ENCODE measurements around the gene ERVK3-1. TPM values are rescaled to one million over a fixed set of nuclear protein-coding genes. Genes with fewer than 3 reads are reported as not detected.

ERVK3-1 gene
- total RNA-seq, 6 experiments from 2014 or later = 12.4 to 44.7 (median 15.8) TPM

GRCh38 chr19:58355908-58356765, 51.0 kb downstream of the ERVK3-1 start:
- no peak for TF ChIP-seq POLR2A (IDR thresholded peaks at IDR 0.05)
- TF ChIP-seq, protein P1, sequence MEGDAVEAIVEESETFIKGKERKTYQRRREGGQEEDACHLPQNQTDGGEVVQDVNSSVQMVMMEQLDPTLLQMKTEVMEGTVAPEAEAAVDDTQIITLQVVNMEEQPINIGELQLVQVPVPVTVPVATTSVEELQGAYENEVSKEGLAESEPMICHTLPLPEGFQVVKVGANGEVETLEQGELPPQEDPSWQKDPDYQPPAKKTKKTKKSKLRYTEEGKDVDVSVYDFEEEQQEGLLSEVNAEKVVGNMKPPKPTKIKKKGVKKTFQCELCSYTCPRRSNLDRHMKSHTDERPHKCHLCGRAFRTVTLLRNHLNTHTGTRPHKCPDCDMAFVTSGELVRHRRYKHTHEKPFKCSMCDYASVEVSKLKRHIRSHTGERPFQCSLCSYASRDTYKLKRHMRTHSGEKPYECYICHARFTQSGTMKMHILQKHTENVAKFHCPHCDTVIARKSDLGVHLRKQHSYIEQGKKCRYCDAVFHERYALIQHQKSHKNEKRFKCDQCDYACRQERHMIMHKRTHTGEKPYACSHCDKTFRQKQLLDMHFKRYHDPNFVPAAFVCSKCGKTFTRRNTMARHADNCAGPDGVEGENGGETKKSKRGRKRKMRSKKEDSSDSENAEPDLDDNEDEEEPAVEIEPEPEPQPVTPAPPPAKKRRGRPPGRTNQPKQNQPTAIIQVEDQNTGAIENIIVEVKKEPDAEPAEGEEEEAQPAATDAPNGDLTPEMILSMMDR (IDR thresholded peaks at IDR 0.05) = no peak
- Histone ChIP-seq H3K9me3 (no peaks in the 10 kb centered on the region), H3K36me3 (no peaks in the 10 kb centered on the region), H3K27ac (no peak overlapping the region), H3K27me3 (no peaks in the 10 kb centered on the region), H3K4me3 (peak overlapping the region; percentile 6 to 31 (median 29)), H3K4me1 (peaks cover 0 to 28% (median 14%) of the 10 kb centered on the region in 4 donors)
- intact Hi-C loops (cut with DNase I) = no loop called here
- no CpG with 5 or more reads among the region's 94 CpGs for WGBS (ENCODE audit: insufficient coverage, low coverage, low lambda C conversion rate, missing lambda C conversion rate)
- peak in 1 of 3 donors; percentile 35 for DNase-seq
- no peak for ATAC-seq

DNA sequence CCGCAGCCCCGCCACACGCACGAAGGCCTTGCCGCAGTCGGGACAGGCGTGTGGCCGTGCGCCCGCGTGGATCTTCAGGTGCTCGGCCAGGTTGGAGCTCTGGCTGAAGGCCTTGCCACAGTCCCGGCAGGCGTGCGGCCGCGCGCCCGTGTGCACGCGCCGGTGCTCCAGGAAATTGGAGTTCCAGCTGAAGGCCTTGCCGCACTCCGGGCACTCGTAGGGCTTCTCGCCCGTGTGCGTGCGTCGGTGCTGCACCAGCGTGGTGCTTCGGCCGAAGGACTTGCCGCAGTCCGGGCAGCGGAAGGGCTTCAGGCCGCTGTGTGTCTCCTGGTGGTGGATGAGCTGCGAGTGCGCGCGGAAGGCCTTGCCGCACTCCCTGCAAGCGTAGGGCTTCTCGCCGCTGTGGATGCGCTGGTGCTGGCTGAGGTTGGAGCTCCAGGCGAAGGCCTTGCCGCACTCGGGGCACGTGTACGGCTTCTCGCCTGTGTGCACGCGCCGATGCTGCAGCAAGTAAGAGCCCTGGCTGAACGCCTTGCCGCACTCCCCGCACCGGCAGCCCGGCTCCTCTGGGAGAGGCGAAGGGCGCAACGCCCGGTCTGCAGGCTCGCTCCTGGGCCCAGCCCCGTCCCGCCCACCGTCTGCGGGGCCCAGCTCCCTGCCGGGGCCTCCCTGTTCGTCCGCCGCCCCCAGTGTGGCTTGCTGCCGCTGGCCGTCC, 51.7 kb downstream of the ERVK3-1 start:
- WGBS (ENCODE audit: insufficient coverage, low coverage, low lambda C conversion rate, missing lambda C conversion rate) = no CpG with 5 or more reads among the region's 75 CpGs
- no peak overlapping the region for H3K27ac ChIP-seq
- TF ChIP-seq POLR2A (IDR thresholded peaks at IDR 0.05) = no peak
- TF ChIP-seq, protein P1 (IDR thresholded peaks at IDR 0.05) = no peak
- H3K4me3 ChIP-seq = peak overlapping the region; percentile 6 to 31 (median 29)
- no peaks in the 10 kb centered on the region for H3K9me3 ChIP-seq
- H3K4me1 ChIP-seq = peaks cover 0 to 28% (median 12%) of the 10 kb centered on the region in 4 donors
- ATAC-seq (no peak), DNase-seq (peak in 1 of 3 donors; percentile 54)
- intact Hi-C loops (cut with DNase I) = no loop called here
- no peaks in the 10 kb centered on the region for H3K27me3 ChIP-seq
- no peaks in the 10 kb centered on the region for H3K36me3 ChIP-seq

DNA sequence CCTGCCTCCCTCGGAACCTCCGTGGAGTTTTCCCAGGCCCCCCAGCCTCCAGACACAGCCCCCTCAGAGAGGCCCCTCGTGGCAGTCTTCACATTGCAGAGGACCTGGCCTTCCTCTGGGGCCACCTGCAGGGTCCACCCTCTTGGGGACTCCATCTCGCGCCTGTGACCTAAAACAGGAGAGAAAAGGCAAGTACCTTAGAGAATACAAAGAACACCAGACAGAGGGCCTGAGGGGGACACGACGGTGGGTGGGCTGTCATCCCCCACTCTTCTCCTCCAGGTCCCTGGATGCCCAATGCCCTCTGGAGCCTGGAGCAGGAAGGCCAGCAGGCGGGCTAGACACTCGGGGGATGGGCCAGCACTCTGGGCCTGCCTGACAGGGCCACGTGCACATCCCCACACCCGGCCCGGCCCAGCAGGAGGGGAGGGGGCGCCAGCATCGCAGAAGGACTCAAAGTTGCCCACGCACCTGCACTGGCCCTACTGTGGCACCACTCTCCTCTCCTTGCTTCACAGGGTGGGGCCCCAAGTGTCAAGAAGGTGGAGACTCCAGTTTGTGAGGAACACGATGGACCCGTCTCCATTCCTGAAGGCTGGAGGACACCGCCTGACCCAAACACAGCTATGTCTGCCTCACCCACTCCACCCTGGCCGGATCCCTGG, 52.4 kb downstream of the ERVK3-1 start:
- Histone ChIP-seq H3K4me1 (peaks cover 0 to 28% (median 12%) of the 10 kb centered on the region in 4 donors), H3K36me3 (no peaks in the 10 kb centered on the region), H3K9me3 (no peaks in the 10 kb centered on the region), H3K27ac (no peak overlapping the region), H3K4me3 (no peak overlapping the region), H3K27me3 (no peaks in the 10 kb centered on the region)
- ATAC-seq = no peak
- 60% methylated on average over 6 of the region's 19 CpGs for WGBS (ENCODE audit: insufficient coverage, low coverage, low lambda C conversion rate, missing lambda C conversion rate)
- TF ChIP-seq POLR2A (IDR thresholded peaks at IDR 0.05) = no peak
- TF ChIP-seq, protein P1 (IDR thresholded peaks at IDR 0.05) = no peak
- intact Hi-C loops (cut with DNase I) = no loop called here
- peak in 2 of 3 donors; percentile 18 to 22 for DNase-seq

- Histone ChIP-seq H3K9me3 (no peaks in the 10 kb centered on the region), H3K27me3 (no peaks in the 10 kb centered on the region), H3K27ac (peak overlapping the region; percentile 81 to 90 (median 88)), H3K4me1 (no peaks in the 10 kb centered on the region), H3K4me3 (peak overlapping the region; percentile 81 to 94 (median 83)), H3K36me3 (no peaks in the 10 kb centered on the region)
- ATAC-seq (peak in 3 of 4 donors; percentile 10 to 42 (median 29)), DNase-seq (peak in 2 of 3 donors; percentile 44 to 61)
- 4% methylated on average over 23 of the region's 28 CpGs for WGBS (ENCODE audit: insufficient coverage, low coverage, low lambda C conversion rate, missing lambda C conversion rate)
- intact Hi-C loops (cut with DNase I) = no loop called here
- TF ChIP-seq POLR2A (IDR thresholded peaks at IDR 0.05) = no peak
- TF ChIP-seq, protein P1 (IDR thresholded peaks at IDR 0.05) = no peak
These were observed 56.7 kb downstream of the ERVK3-1 start for GRCh38 chr19:58361900-58362271.
